Measurements from ENCODE around the gene FSTL4. TPM values are rescaled to one million over a fixed set of nuclear protein-coding genes. Genes with fewer than 3 reads are reported as not detected.
A peak's percentile ranks its signal among the peaks of the same experiment; 100 is the strongest.

FSTL4 gene
- total and polyA plus RNA-seq, 12 donors, result 0.01 to 0.42 (median 0.38) TPM; not detected in 6

DNA sequence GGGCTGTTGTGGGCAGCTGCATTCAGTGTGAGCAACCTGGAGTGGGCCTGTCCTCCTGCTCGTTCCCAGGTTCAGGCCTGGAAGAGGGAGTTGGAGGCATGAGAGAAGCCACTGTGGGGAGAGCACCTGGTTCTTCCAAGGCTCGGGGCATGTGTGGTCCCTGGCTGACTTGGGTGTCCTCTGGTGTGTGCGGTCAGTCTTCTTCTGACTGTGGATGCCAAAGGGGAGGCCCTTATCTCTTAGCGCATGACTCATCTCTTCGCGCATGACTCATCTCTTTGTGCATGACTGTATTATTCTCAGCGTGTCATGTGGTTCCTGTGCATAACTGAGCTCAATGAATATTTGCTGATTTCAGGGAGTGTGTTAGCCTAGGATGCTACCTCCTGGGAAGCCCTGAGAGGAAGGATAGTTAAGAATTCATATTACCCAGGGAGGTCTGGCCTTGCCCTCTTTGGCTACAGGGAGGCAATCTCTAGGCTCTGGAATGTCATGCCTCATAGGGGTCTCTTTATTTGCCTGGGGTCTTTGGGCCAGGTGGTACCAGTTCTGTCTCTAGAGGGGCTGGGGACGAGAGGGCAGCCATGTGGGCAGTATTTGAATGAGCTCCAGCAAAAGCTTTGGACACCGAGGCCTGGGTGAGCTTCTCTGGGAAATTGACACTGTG, 371.8 kb downstream of the FSTL4 start:
- ATAC-seq, result peak in 7 of 8 donors; percentile 36 to 87 (median 79)
- WGBS, 2 donors, result 69 to 80% methylated on average over 9 of the region's 9 CpGs

DNA sequence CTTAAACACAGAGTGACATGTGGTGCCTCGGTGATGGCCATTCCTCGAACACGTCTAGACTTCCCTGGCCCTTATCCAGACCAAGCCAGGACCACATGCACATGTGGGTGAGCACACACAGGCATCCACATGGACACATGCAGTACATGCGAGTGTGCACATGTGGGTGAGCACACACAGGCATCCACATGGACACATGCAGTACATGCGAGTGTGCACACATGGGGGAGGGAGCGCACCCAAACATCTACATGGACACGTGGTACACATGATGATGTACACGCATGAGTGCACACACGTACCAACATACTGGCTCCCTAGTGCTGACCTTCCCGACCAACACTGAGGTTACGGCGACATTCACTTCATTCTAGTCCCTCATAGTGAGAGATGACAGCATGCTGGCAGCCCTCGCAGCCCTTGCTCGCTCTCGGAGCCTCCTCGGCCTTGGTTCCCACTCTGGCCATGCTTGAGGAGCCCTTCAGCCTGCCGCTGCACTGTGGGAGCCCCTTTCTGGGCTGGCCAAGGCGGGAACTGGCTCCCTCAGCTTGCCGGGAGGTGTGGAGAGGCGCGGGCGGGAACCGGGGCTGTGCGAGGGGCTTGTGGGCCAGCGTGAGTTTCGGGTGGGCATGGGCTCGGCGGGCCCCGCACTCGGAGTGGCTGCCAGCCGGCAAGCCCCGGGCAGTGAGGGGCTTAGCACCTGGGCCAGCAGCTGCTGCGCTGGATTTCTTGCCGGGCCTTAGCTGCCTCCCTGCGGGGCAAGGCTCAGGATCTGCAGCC, 373.7 kb downstream of the FSTL4 start:
- ATAC-seq, result no peak
- Histone ChIP-seq H3K27me3 (peaks cover 0 to 7% (median 0%) of the 10 kb centered on the region in 7 donors), H3K27ac (no peak overlapping the region), H3K4me3 (no peak overlapping the region), H3K4me1 (peaks cover 0 to 25% (median 7%) of the 10 kb centered on the region in 9 donors), H3K9me3 (no peaks in the 10 kb centered on the region), H3K36me3 (no peaks in the 10 kb centered on the region)
- intact Hi-C loops (cut with DNase I), result no loop called here
- DNase-seq, result no peak
- WGBS, 2 donors, result 89 to 94% methylated on average over 35 of the region's 35 CpGs
- TF ChIP-seq, protein P1, sequence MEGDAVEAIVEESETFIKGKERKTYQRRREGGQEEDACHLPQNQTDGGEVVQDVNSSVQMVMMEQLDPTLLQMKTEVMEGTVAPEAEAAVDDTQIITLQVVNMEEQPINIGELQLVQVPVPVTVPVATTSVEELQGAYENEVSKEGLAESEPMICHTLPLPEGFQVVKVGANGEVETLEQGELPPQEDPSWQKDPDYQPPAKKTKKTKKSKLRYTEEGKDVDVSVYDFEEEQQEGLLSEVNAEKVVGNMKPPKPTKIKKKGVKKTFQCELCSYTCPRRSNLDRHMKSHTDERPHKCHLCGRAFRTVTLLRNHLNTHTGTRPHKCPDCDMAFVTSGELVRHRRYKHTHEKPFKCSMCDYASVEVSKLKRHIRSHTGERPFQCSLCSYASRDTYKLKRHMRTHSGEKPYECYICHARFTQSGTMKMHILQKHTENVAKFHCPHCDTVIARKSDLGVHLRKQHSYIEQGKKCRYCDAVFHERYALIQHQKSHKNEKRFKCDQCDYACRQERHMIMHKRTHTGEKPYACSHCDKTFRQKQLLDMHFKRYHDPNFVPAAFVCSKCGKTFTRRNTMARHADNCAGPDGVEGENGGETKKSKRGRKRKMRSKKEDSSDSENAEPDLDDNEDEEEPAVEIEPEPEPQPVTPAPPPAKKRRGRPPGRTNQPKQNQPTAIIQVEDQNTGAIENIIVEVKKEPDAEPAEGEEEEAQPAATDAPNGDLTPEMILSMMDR (IDR thresholded peaks at IDR 0.05), result no peak

More for the DNA sequence above, 371.8 kb downstream of the FSTL4 start:
- TF ChIP-seq, protein P1 (IDR thresholded peaks at IDR 0.05), result no peak
- Histone ChIP-seq H3K36me3 (no peaks in the 10 kb centered on the region), H3K27me3 (peaks cover 0 to 7% (median 0%) of the 10 kb centered on the region in 7 donors), H3K27ac (peak overlapping the region in 1 of 10 donors; percentile 15), H3K4me3 (no peak overlapping the region), H3K9me3 (no peaks in the 10 kb centered on the region), H3K4me1 (peaks cover 0 to 27% (median 7%) of the 10 kb centered on the region in 9 donors)
- DNase-seq, result peak in 1 of 2 donors; percentile 14
- intact Hi-C loops (cut with DNase I), result loop anchor here in 2 of 10 donors (10.0 kb wide), 2 partner anchors 116 to 126 kb away; no protein-coding TSS in a partner anchor

DNA sequence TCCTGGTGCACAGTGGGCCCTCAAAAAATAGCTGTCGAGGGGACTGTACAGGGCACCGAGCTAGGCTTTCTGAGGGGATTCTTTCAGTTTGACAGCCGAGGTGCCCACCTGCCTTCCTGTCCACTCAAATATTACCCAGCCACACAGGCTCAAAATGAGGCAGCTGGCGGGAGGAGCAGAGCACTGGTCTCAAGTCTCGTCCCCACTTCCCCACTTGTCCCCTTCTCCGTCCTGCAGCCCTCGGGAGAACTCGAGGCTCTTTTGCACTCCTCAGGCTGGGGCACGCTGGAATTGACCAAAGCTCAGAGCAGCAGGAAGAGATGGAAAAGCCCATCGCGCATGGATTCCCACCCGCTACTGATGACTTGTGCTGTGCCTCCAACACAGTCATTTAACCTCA, 375.4 kb downstream of the FSTL4 start:
- H3K36me3 ChIP-seq, result no peaks in the 10 kb centered on the region
- H3K27me3 ChIP-seq, result peaks cover 0 to 7% (median 0%) of the 10 kb centered on the region in 7 donors
- H3K9me3 ChIP-seq, result no peaks in the 10 kb centered on the region
- DNase-seq (no peak), ATAC-seq (no peak)
- H3K4me1 ChIP-seq, result peaks cover 0 to 14% (median 0%) of the 10 kb centered on the region in 9 donors
- 69 to 72% methylated on average over 12 of the region's 12 CpGs for WGBS, 2 donors
- intact Hi-C loops (cut with DNase I), result no loop called here
- TF ChIP-seq, protein P1 (IDR thresholded peaks at IDR 0.05), result no peak
- no peak overlapping the region for H3K27ac ChIP-seq
- no peak overlapping the region for H3K4me3 ChIP-seq

GRCh38 chr5:133236541-133236951, 375.8 kb downstream of the FSTL4 start:
- TF ChIP-seq, protein P1 (IDR thresholded peaks at IDR 0.05), result no peak

More at GRCh38 chr5:133236541-133236951, 375.8 kb downstream of the FSTL4 start:
- Histone ChIP-seq H3K27ac (no peak overlapping the region), H3K4me1 (peaks cover 0 to 14% (median 0%) of the 10 kb centered on the region in 9 donors), H3K27me3 (peaks cover 0 to 7% (median 0%) of the 10 kb centered on the region in 7 donors), H3K36me3 (no peaks in the 10 kb centered on the region), H3K4me3 (no peak overlapping the region), H3K9me3 (no peaks in the 10 kb centered on the region)
- intact Hi-C loops (cut with DNase I), result no loop called here
- ATAC-seq, result no peak
- no peak for DNase-seq
- WGBS, 2 donors, result 78 to 85% methylated on average over 8 of the region's 8 CpGs

Measured in heart right ventricle (tissue), 16 donors.